Vagina (tissue), 2 donors: ENCODE results near the gene WDFY2.

Source experiments
- CTCF ChIP-seq, 3 experiments: fragments of 450-650 bp in 2 of 3; fragments of 200-600 bp in 1 of 3; sonication (generic) in 1 of 3; IDR thresholded peaks; one replicate each; pipeline ENCODE4 v1.5.1; 2017 to 2019; ENCODE audit warnings: antibody characterized with exemption in 3 of 3, mild to moderate bottlenecking in 2 of 3, moderate library complexity in 2 of 3
- POLR2A ChIP-seq, 2 donors: fragments of 450-650 bp; IDR thresholded peaks; one replicate each; pipeline ENCODE4 v1.6.1; 2017; ENCODE audit warnings: antibody characterized with exemption in 2 of 2, mild to moderate bottlenecking in 2 of 2, moderate library complexity in 2 of 2

- no peak for TF ChIP-seq CTCF (IDR thresholded peaks at IDR 0.05)
- TF ChIP-seq POLR2A (IDR thresholded peaks at IDR 0.05): no peak
Measured at GRCh38 chr13:51562011-51562671, 22.1 kb upstream of the WDFY2 start.
